GM12878 (cell line): ENCODE measurements around the gene MYB. TPM values are rescaled to one million over a fixed set of nuclear protein-coding genes. Genes with fewer than 3 reads are reported as not detected.
"Not testable (repeated sequence)": the region's sequence is repeated elsewhere in the genome, so short reads cannot be mapped to it uniquely, and the experiment has no call there.

Source experiments
- ATAC-seq: fragments of 200-7000 bp; cut with Tn5 transposase; 3 replicates; pipeline ENCODE4 v1.9.1; 2020; ENCODE audit warnings: mild to moderate bottlenecking, moderate library complexity
- BruUV-seq: library from RNA; stranded (reverse); fragments of 400-500 nt; replicated peaks from 2 replicates; lab custom pipeline; 2021; lab: Mats Ljungman, UMichigan
- CTCF ChIA-PET: fragments of 300-600 bp; sonication (Branson Sonifier 250); formaldehyde crosslinking; extraction: SDS; loops from one replicate; lab custom pipeline; 2021; ENCODE audit warnings: inconsistent platforms; lab: Yijun Ruan, JAX
- POLR2A ChIA-PET: fragments of 350-600 bp; formaldehyde crosslinking; extraction: SDS; loops from one replicate; lab custom pipeline; 2021; ENCODE audit warnings: inconsistent platforms; lab: Charles Lee
- RAD21 ChIA-PET: fragments of 300-600 bp; sonication (Branson Sonifier 250); formaldehyde crosslinking; loops from one replicate; lab custom pipeline; 2023; ENCODE audit warnings: antibody characterized with exemption; ENCODE audit not compliant: unreplicated experiment; lab: Charles Lee
- SMC1A ChIA-PET: fragments of 300-600 bp; sonication (Branson Sonifier 250); formaldehyde crosslinking; loops from one replicate; lab custom pipeline; 2023; ENCODE audit not compliant: unreplicated experiment, uncharacterized antibody; lab: Charles Lee
- DNase-seq: peaks from one replicate; pipeline ENCODE4 v3.0.0-alpha.2; 2011; ENCODE audit warnings: low read depth, low spot score
- FAIRE-seq: peaks from 3 replicates; lab custom pipeline; 2011; peaks lifted over from hg19 to GRCh38; lab: Jason Lieb, UNC
- H2AFZ ChIP-seq: 2 replicates; pipeline ENCODE4 v1.6.0; 2011; ENCODE audit warnings: low read depth, low read length, control low read depth; ENCODE audit not compliant: control insufficient read depth
- H3K27ac ChIP-seq: 2 replicates; pipeline ENCODE4 v1.5.1; 2011; ENCODE audit warnings: control low read depth; ENCODE audit not compliant: control insufficient read depth, insufficient read depth
- H3K27me3 ChIP-seq, 2 experiments: replicated peaks in 1 of 2; 2 replicates each; pipeline versions ENCODE4 v1.6.0 to v1.6.1; 2011; ENCODE audit warnings: low read length in 1 of 2; ENCODE audit not compliant: control insufficient read depth in 2 of 2, insufficient read depth in 2 of 2
- H3K36me3 ChIP-seq, 2 experiments: 2 replicates each; pipeline ENCODE4 v1.5.1; 2011; ENCODE audit warnings: low read length in 1 of 2; ENCODE audit not compliant: control insufficient read depth in 2 of 2, insufficient read depth in 2 of 2
- H3K4me1 ChIP-seq: 2 replicates; pipeline ENCODE4 v1.6.1; 2011; ENCODE audit warnings: mild to moderate bottlenecking, low read length, moderate library complexity, mixed read lengths; ENCODE audit not compliant: control insufficient read depth, insufficient read depth
- H3K4me2 ChIP-seq: 2 replicates; pipeline ENCODE4 v1.6.0; 2011; ENCODE audit warnings: control low read depth; ENCODE audit not compliant: control insufficient read depth, insufficient read depth
- H3K4me3 ChIP-seq: fragments of 200-600 bp; sonication (generic); 2 replicates; pipeline ENCODE4 v1.5.1; 2016
- H3K79me2 ChIP-seq: 2 replicates; pipeline ENCODE4 v1.6.0; 2011; ENCODE audit warnings: low read length; ENCODE audit not compliant: control insufficient read depth, insufficient read depth
- H3K9ac ChIP-seq: 2 replicates; pipeline ENCODE4 v1.8.0; 2011; ENCODE audit warnings: low read length, control low read depth, mixed read lengths; ENCODE audit not compliant: control insufficient read depth, insufficient read depth
- H3K9me3 ChIP-seq: replicated peaks from 3 replicates; pipeline ENCODE4 v1.5.1; 2011; ENCODE audit warnings: mild to moderate bottlenecking, low read length; ENCODE audit not compliant: control insufficient read depth, insufficient read depth
- H4K20me1 ChIP-seq: 2 replicates; pipeline ENCODE4 v1.6.0; 2011; ENCODE audit not compliant: control insufficient read depth, insufficient read depth
- ATF2 ChIP-seq: IDR thresholded peaks from 2 replicates; pipeline ENCODE4 v1.6.1; 2012; ENCODE audit warnings: low read length, inconsistent platforms
- BCL11A ChIP-seq: IDR thresholded peaks from 2 replicates; pipeline ENCODE4 v1.6.1; 2011; ENCODE audit warnings: low read depth, low read length
- CBFB ChIP-seq: IDR thresholded peaks from 2 replicates; pipeline ENCODE4 v1.6.1; 2016; ENCODE audit warnings: antibody characterized with exemption, low read depth
- CEBPB ChIP-seq, 2 experiments: fragments of 150-350 bp in 1 of 2; IDR thresholded peaks; 2 replicates each; pipeline ENCODE4 v1.6.1; 2012 to 2014; ENCODE audit warnings: low read depth in 2 of 2, low read length in 2 of 2, borderline replicate concordance in 1 of 2, inconsistent platforms in 1 of 2
- DPF2 ChIP-seq: fragments of 450-650 bp; IDR thresholded peaks from 2 replicates; pipeline ENCODE4 v1.6.1; 2017; ENCODE audit warnings: mild to moderate bottlenecking
- EED ChIP-seq: sonication (generic); IDR thresholded peaks from 2 replicates; pipeline ENCODE4 v1.6.1; 2016; ENCODE audit warnings: antibody characterized with exemption, low read depth
- FOXM1 ChIP-seq: IDR thresholded peaks from 2 replicates; pipeline ENCODE4 v1.6.1; 2012; ENCODE audit warnings: low read depth, mild to moderate bottlenecking, inconsistent platforms, low read length, moderate library complexity
- IKZF1 ChIP-seq: fragments of 450-650 bp; conservative IDR thresholded peaks from 2 replicates; pipeline ENCODE4 v1.6.1; 2017; ENCODE audit warnings: antibody characterized with exemption, mild to moderate bottlenecking
- IKZF2 ChIP-seq, 2 experiments: fragments of 450-650 bp; IDR thresholded peaks; 2 replicates each; pipeline ENCODE4 v1.6.1; 2017; ENCODE audit warnings: mild to moderate bottlenecking in 2 of 2, moderate library complexity in 2 of 2
- JUNB ChIP-seq: IDR thresholded peaks from 2 replicates; pipeline ENCODE4 v1.6.1; 2016; ENCODE audit warnings: antibody characterized with exemption, mild to moderate bottlenecking
- NBN ChIP-seq: fragments of 450-650 bp; IDR thresholded peaks from 2 replicates; pipeline ENCODE4 v1.6.1; 2016
- NR2F1 ChIP-seq: fragments of 450-650 bp; conservative IDR thresholded peaks from 2 replicates; pipeline ENCODE4 v1.6.1; 2017; ENCODE audit warnings: mild to moderate bottlenecking
- RELB ChIP-seq: fragments of 450-650 bp; IDR thresholded peaks from 2 replicates; pipeline ENCODE4 v1.6.1; 2017; ENCODE audit warnings: low read depth, mild to moderate bottlenecking, moderate library complexity
- TAF1 ChIP-seq: IDR thresholded peaks from 2 replicates; pipeline ENCODE4 v1.6.1; 2011; ENCODE audit warnings: mild to moderate bottlenecking, low read depth, low read length, borderline replicate concordance
- ZNF24 ChIP-seq: fragments of 450-650 bp; IDR thresholded peaks from 2 replicates; pipeline ENCODE4 v1.6.1; 2017; ENCODE audit warnings: antibody characterized with exemption, mild to moderate bottlenecking
- WGBS: methylation state at CpG from one replicate; pipeline ENCODE4 v1.1.6; 2016; ENCODE audit warnings: low lambda C conversion rate; ENCODE audit not compliant: insufficient replicate concordance, insufficient coverage; ENCODE audit errors: missing lambda C conversion rate; 5-methylcytosine and 5-hydroxymethylcytosine counted together
- in situ Hi-C: fragments of 300-500 bp; cut with MboI; formaldehyde crosslinking; loops from 9 replicates; pipeline ENCODE4 v1.14.3; 2018; ENCODE audit warnings: mixed read lengths
- intact Hi-C: fragments of 100-400 bp; cut with micrococcal nuclease; formaldehyde crosslinking; loops from one replicate; pipeline ENCODE4 v1.14.2; 2022; ENCODE audit not compliant: unreplicated experiment
- polyA plus RNA-seq, 11 experiments: library from polyadenylated mRNA; depleted of rRNA in 4 of 11; unstranded in 6 of 11; stranded (reverse) in 5 of 11; fragments of >200 nt; fragmentation: Nextera tagmentation in 4 of 11; fragmentation: Illumina TruSeq in 1 of 11; extraction: Ambion mirVana in 4 of 11; extraction: Trizol in 1 of 11; gene quantifications; 1 replicate in 1 of 11; 2 replicates in 10 of 11; pipeline versions ENCODE4 v1.2.1 to v1.2.3, GENCODE V29; 2011 to 2016; ENCODE audit warnings: inconsistent platforms in 2 of 11, missing spikeins in 2 of 11, low read depth in 1 of 11
- total RNA-seq, 4 experiments: library from RNA; depleted of rRNA in 3 of 4; stranded (reverse); fragments of >200 nt in 3 of 4; fragmentation: Illumina TruSeq in 1 of 4; extraction: Trizol in 1 of 4; gene quantifications; 2 replicates each; pipeline versions ENCODE4 v1.2.1 to v1.2.3, GENCODE V29; 2013 to 2021

Gene MYB
- total and polyA plus RNA-seq, 10 of the 15 experiments (the other 5 are each of a cell fraction or from before 2014, with no cell fraction given): 7.0 to 29.8 (median 21.5) TPM

- TF ChIP-seq RELB (peak; percentile 86; the same call in 1 of the 2 replicates), FOXM1 (peak; percentile 30; the same call in 1 of the 2 replicates), ATF2 (peak; percentile 33; the same call in 1 of the 2 replicates), TAF1 (peak; percentile 47; the same call in 1 of the 2 replicates), BCL11A (0 out of 2 replicates have a peak, but pooled peaks have one; percentile 19), ZNF24 (peak; percentile 51; the same call in 1 of the 2 replicates)
Observed at GRCh38 chr6:135163440-135163738, 17.7 kb upstream of the MYB start (continued).

- H3K27ac ChIP-seq, H4K20me1 ChIP-seq, H3K27me3 ChIP-seq, intact Hi-C loops, H3K79me2 ChIP-seq, H3K9ac ChIP-seq, BruUV-seq, H2AFZ ChIP-seq, DNase-seq, H3K4me3 ChIP-seq, FAIRE-seq, H3K36me3 ChIP-seq, in situ Hi-C loops, ATAC-seq, H3K9me3 ChIP-seq: not testable (repeated sequence)
- peak overlapping the region; percentile 56; the same call in 1 of the 2 replicates for H3K4me2 ChIP-seq
- ChIA-PET POLR2A (interaction anchor here (1.0 to 5.4 kb wide), 4 partner anchors 10 to 19 kb away, joined by 3 to 52 read pairs (median 20); partner anchors contain the start of gene MYB), CTCF (interaction anchor here (0.6 to 7.2 kb wide), 7 partner anchors 8 to 201 kb away, joined by 3 to 128 read pairs (median 13); partner anchors contain the start of gene MYB), RAD21 (interaction anchor here (0.6 to 5.0 kb wide), 10 partner anchors 10 to 158 kb away, joined by 3 to 98 read pairs (median 10); partner anchors contain the start of genes HBS1L and MYB), SMC1A (interaction anchor here (1.0 to 4.5 kb wide), 11 partner anchors 10 to 259 kb away, joined by 3 to 55 read pairs (median 5); partner anchors contain the start of gene MYB)
- H3K4me1 ChIP-seq: peaks cover 28% of the 10 kb centered on the region
- TF ChIP-seq RELB (0 out of 2 replicates have a peak, but pooled peaks have one; percentile 23), NR2F1 (peak; percentile 86), IKZF1 (peak; percentile 58; the same call in 1 of the 2 replicates), NBN (peak; percentile 16; the same call in 1 of the 2 replicates), CBFB (0 out of 2 replicates have a peak, but pooled peaks have one; percentile 36), JUNB (peak; percentile 70; the same call in 1 of the 2 replicates), IKZF2 (IDR thresholded peaks at IDR 0.05) (peak in 1 of 2 experiments; percentile 69; a peak in 2 of 4 replicates), DPF2 (peak; percentile 59; the same call in 1 of the 2 replicates), EED (peak; percentile 72), CEBPB (IDR thresholded peaks at IDR 0.05; ENCODE audit: borderline replicate concordance in 1 of 2, low read depth in 2 of 2, low read length in 2 of 2) (0 out of 4 replicates have a peak, but pooled peaks of 1 of the 2 experiments have one; percentile 1)
- WGBS: under 1% methylated on average over 6 of the region's 6 CpGs
Observed at GRCh38 chr6:135164387-135164786, 16.7 kb upstream of the MYB start.
